Measurements from ENCODE around the gene HMGB3.
A peak's percentile ranks its signal among the peaks of the same experiment; 100 is the strongest.
"Not testable (repeated sequence)": the region's sequence is repeated elsewhere in the genome, so short reads cannot be mapped to it uniquely, and the experiment has no call there.

Gene HMGB3

DNA sequence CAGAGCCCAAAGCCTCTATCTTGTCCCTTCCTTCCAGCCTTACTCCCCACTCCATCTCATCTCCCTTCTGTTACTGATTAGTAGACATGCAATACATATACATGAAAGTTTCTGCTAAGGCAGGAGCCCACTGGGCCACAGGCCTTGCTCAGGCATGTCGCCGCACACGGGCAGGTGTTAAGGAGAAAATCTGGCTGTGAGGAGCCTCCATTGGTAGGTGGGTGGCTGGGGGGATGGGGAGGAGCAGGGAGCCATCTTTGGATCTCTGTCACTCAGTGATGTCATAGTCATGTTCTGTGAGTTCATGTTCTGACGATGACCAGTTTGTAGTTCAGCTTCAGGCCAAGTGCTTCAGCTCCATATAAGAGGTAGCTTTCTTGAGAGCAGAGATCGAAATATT lies 2.9 kb upstream of the HMGB3 start:
- no peak for DNase-seq

DNA sequence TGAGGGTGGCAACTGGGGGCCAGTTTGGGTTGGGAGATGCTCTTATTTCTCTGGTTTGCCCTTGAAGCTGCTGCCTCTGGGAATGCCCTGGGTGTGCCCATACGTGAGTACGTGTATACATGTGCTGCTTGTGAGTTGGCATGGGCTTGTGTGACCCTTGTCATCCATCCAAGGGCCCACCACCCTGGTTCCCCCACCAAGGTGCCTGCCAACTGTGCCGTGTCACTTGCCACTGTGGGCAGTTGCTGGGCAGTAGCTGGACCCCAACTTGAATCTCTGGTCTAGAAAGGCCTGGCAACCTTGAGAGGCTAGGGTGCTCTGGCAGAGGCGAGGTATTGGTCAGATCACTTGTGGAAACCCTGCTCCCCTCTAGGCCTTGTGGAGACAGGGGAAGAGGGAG lies 2.4 kb upstream of the HMGB3 start:
- DNase-seq = no peak

DNA sequence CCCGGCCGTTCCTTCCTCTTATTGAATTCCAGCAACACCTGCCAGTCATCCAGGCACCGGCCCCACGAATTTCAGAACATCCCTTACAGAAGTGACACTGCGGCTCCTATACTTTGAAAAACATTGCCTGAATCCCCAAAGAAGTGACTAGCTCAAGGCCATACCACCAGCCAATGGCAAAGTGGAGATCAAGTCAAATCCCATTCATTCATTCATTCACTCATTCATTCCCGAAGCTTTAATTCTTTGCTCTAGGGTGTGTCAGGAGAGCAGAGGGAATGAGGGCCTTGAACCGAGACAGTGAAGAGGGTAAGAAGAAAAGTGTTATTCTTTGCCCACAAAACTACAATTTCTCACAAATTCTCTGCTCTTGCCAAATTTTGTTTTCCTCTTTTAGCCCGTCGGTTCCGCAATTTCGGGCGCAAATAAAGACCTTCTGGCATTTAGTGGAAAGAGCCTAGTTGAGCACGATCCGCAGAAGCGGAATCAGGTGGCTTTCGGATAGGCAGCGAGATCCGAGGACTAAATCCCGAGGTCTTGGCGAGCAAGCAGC lies 824 bp upstream of the HMGB3 start:
- no peak for DNase-seq

DNA sequence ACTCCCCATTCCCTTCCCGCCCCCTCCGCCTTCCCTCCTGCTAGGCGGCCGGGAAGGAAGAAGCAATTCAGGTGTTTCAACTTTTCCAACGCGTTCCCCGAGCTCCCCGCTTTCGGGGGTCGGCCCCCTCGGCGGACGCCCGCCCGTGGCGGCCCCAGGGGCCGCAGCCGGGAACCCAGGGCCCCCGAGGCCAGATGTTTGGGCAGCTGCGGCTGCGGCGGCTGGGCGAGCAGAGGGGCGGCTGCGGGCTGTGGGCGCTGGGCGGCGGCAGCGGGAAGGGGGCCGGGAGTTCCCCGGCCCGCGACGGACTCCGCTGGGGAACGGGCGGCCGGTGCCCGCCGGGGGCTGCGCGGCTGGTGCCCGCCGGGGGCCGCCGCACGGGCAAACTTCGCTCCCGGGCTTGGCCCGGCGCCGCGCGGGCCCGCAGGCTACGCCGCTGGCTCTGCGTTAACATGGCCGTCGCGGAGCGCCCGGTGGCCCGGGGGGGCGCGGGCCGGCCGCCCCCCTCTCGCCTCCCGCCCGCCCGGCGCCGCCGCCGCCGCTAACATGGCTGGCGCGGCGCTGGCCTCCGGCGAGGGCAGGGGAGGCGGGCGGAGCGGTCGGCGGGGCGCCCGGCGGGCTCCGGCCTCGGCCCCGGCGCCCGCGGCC lies 510 bp downstream of the HMGB3 start:
- DNase-seq = peak; percentile 66

DNA sequence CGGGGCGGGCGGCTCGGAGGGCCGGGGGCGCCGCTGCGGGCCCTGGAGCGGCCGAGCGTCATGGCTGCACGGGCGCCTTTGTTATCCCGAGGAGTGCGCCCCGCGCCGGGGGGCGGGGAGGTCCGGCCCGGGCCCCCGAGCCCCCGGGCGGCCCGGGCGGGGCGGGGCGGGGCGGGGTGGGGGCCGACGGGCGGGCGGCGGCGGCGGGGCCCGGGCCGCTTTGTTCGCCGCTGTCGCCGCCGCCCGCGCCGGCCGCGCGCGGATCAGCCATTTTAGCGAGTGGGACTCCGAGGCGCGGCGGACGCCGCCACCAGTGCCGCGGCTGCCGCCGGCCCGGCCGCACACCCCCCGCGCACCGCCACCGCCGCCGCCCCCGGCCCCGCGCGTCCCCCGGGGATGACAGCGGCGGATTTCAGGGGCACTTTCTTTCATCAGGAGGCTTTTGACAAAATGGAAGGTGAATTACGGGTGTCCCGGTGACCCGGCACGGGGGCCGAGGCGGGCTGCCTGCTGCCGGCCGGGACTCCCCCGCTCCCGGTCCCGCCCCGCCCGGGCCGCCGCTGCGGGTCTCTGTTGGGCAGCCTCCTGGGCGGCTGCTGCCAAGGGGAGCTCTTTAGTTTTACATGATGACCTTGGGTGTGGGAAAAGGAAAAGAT lies 1.2 kb downstream of the HMGB3 start:
- peak; percentile 66 for DNase-seq

DNA sequence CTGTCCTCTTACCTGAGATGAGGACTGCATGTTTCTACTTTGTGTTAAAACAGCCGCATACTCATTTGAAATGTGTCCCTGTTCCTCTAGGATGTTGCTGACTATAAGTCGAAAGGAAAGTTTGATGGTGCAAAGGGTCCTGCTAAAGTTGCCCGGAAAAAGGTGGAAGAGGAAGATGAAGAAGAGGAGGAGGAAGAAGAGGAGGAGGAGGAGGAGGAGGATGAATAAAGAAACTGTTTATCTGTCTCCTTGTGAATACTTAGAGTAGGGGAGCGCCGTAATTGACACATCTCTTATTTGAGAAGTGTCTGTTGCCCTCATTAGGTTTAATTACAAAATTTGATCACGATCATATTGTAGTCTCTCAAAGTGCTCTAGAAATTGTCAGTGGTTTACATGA lies 4.6 kb downstream of the HMGB3 start:
- not testable (repeated sequence) for DNase-seq

DNA sequence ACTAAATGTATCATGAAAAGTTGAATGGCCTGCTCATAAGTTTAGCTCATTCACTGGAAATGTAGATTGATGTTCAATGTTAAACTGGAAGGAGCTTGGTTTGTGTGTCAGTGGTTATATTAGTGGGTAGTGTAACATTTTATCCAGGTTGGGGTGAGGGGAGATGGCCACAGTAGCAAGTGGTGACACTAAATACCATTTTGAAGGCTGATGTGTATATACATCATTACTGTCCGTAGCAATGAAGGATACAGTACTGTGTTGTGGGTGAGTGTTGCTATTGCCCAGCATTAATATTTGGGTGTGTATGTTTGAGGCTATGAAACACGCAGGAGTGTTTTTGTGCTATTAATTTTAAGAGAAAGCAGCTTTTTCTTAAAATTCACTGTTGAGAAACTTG lies 6.3 kb downstream of the HMGB3 start:
- no peak for DNase-seq

DNA sequence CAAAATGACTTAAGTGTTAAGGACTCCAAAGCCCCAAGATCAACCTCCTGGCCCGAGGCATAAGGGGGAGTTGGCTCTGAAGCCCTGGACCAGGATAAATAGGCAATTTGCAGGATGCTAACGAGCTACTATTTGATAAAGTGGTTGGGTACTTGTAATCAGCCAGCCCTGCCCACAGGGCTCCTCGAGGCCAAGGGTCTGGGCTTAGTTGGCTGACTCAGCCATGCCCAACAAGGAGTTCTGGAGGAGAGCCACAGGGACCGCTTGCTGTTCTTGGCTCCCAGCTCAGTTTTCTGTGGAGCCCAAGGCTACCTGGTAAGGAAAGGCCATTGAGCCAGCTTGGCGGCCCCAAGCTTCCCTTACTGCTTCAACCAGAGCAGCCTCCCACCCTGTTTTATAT lies 7.8 kb downstream of the HMGB3 start:
- DNase-seq = no peak

DNA sequence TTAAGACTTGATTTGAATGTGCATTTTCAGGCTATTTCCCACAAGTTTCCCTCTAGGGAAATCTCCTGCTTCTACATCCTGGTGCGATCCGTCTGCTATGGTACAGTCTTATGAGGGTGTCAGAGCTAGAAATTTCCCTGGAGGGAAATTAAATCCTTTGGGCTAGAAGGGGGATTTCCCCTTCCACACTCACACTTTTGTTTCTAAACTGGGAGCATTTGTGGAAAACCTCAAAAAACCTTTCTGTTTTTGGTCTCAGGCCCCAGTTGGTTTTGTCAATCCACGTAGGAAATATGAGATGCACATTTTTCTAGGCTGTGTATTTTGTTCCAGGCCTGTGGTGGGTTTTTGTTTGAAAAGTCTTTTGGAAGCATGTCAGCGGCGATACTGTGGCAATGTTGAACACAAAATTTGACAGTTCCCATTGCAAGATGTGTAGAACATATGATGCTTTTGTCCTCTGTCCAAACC lies 17.8 kb downstream of the HMGB3 start:
- no peak for DNase-seq

DNA sequence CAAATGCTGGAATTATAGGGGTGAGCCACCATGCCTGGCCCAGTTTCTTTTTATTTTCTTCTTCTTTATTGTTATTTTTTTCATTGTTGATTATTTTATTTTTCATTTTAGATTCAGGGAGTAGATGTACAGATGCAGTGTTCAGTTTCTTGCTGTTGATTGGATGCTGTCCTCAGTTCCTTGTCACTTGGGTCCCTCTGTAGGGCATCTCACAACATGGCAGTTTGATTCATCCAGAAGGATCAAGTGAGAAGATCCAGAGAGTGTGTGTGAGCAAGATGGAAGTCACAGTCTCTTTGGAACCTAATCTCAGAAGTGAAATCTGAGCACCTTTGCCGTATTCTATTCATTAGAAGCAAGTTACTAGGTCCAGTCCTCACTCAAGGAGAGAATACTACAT lies 20.9 kb downstream of the HMGB3 start:
- no peak for DNase-seq

DNA sequence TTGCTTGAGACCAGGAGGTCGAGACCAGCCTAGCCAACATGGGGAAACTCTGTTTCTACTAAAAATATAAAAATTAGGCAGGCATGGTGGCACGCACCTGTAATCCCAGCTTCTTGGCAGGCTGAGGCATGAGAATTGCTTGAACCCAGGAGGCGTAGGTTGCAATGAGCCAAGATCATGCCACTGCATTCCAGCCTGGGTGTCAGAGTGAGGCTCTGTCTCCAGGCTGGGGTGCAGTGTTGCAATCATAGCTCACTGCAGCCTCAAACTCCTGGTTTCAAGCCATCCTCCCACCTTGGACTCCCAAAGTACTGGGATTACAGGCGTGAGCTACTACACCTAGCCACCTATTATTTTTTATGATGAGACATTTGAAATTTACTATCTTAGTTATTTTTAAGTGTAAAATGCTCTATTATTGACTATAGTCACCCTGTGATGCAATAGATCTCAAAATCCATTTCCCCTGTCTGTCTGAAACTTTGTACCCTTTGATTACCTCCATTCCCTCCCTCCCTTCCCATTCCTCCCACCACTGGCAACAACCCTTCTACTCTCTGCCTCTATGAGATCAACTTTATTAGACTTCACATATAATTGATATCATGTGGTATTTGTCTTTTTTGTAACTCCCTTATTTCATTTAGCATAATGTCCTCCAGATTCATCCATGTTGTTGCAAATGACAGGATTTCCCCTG lies 23.4 kb downstream of the HMGB3 start:
- no peak for DNase-seq

DNA sequence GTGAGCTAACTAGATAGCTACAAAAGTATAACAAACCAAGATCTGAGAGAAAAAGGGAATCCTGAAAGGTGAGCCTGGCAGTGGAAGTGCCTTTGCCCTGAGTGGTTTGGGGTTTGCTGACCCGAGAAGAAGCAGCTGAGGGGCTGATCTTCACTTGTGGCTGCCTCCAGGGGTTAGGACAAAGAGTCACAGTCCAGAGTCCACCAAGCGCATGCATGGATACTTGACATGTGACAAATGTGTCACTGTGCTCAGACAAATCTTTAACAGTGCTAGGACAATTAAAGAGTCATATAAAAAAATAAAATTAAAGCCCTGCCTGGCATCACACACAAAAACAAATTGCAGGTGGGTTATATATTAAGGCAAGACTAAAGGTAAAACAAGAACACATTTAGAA lies 26.4 kb downstream of the HMGB3 start:
- DNase-seq = no peak

DNA sequence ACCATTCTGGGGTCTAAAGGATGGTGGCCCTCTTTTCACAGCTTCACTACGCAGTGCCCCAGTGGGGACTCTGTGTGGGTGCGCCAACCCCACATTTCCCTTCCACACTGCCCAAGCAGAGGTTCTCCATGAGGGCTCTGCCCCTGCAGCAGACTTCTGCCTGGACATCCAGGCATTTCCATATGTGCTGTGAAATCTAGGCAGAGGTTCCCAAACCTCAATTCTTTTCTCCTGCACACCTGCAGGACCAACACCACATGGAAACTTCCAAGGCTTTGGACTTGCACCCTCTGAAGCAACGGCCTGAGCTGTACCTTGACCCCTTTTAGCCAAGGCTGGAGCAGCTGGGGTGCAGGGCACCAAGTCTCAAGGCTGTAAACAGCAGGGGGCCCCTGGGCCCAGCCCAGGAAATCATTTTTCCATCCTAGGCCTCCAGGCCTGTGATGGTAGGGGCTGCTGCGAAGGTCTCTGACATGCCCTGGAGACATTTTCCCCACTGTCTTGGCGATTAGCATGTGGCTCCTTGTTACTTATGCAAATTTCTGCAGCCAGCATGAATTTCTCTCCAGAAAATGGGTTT lies 30.1 kb downstream of the HMGB3 start:
- DNase-seq = no peak

DNA sequence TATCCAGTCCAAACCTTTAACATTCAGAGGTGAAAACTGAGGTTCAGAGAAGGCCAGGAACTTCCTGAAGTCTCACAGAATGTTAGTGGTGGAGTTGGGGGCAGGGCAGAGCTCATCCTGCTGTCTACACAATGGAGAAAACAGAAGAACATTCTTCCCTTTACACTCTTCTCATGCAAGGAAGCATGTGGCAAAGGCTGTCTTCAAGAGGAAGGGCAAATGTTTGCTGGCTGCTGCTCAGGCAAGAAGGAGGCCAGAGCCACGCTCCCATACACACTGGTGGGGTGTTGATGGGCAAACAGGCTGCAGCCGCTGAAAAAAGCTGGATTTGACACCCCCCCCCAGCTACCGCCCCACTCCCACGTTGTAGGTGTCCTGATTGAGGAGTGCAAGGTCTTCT lies 32.5 kb downstream of the HMGB3 start:
- DNase-seq = no peak

DNA sequence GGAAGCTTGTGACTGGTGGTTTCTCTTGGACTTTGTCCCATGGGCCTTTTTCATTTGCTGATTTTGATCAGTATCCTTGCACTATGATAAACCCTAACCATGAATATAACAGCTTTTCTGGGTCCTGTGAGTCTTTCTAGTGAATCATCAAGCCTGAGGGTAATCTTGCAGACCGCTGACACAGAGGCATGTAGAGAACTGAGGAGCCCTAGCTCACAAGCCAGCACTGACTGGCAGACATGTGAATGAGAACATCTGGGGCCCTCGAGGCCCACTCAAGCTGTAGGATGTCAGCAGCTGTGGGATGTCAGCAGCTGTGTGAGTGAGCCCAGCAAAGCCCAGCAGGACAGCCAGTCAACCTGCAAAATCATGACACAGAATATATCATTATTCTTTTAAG lies 36.7 kb downstream of the HMGB3 start:
- DNase-seq = no peak

DNA sequence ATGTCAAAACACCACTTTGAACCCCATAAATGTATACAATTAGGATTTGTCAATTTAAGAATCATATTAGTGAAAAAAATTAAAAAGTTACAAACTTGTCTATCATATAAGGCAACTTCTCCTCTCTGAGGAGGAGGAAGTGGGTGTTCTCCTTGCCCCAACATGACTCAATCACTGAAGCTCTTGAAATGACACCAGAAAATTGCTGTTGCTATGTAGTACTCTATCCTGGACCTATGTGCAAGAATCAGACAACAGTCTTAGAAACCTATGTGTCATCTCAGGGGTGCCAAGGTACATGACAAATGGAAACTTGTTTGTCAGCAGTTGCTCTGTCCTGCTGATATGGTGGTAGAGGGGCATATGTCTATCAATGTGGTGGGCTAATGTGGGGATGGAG lies 47.7 kb downstream of the HMGB3 start:
- DNase-seq = no peak

DNA sequence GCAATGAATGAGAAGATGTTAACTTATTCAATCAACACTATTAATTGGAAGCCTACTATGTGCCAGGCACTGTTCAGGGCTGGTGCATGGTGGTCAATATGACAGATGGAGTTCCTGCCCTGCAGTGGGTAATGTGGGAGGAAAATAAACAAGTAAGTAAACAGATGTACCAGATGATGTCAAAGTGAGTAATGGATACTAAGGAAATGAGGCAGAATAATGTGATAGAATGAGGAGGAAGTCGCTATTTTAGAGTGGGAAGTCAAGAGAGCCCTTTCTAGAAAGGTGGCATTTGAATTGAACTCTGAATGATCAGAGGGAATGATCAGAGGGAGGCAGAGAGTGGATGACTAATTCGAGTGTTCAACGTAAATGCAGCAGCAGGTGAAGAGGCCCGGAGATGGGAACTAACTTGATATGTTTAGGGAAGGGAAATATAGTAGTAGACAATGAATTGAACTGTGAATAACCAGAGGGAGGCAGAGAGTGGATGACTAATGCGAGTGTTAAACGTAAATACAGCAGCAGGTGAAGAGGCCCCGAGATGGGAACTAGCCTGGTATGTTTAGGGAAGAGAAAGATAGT lies 48.3 kb downstream of the HMGB3 start:
- DNase-seq = peak; percentile 4

DNA sequence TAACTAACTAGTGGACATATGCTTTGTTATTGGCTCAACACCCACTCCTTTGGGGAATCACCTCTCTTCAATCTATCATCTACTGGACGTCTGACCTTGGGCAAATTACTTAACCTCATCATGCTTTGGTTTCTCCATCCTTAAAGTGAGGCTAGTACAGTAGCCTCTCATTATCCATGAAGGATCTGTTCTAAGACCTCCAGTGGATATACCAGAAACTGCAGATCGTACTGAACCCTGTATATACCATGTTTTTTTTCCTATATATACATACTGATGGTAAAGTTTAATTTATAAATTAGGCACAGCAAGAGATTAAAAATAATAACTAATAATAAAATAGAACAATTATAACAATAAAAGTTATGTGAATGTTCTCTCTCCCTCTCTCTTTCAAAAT lies 56.2 kb downstream of the HMGB3 start:
- DNase-seq = no peak
